HG03108 (cell line): ENCODE results near the gene PSAT1.

Source experiments
- ATAC-seq: cut with Tn5 transposase; IDR thresholded peaks from one replicate; pipeline ENCODE4 v1.9.1; 2021; ENCODE audit warnings: moderate library complexity; ENCODE audit not compliant: unreplicated experiment

Gene PSAT1

GRCh38 chr9:78292716-78293497 is 4.0 kb upstream of the PSAT1 start:
- no peak for ATAC-seq

- no peak for ATAC-seq
Measured at GRCh38 chr9:78294290-78295176, 2.4 kb upstream of the PSAT1 start.

GRCh38 chr9:78295177-78295575 is 1.7 kb upstream of the PSAT1 start:
- ATAC-seq = no peak

- no peak for ATAC-seq
Measured at GRCh38 chr9:78295731-78296130, 1.2 kb upstream of the PSAT1 start.

GRCh38 chr9:78296201-78296892 is 578 bp upstream of the PSAT1 start:
- ATAC-seq = no peak

- peak; percentile 46 for ATAC-seq
Measured at GRCh38 chr9:78297672-78297961, 692 bp downstream of the PSAT1 start.

- ATAC-seq = no peak
Measured at GRCh38 chr9:78298046-78298765, 1.3 kb downstream of the PSAT1 start.

GRCh38 chr9:78300209-78300608 is 3.3 kb downstream of the PSAT1 start:
- ATAC-seq = no peak

GRCh38 chr9:78301466-78301865 is 4.5 kb downstream of the PSAT1 start:
- ATAC-seq = no peak

- ATAC-seq = no peak
Measured at GRCh38 chr9:78303377-78304062, 6.6 kb downstream of the PSAT1 start.

- ATAC-seq = no peak
Measured at GRCh38 chr9:78304357-78304756, 7.4 kb downstream of the PSAT1 start.

- ATAC-seq = no peak
Measured at GRCh38 chr9:78306222-78307076, 9.5 kb downstream of the PSAT1 start.

GRCh38 chr9:78307360-78307759 is 10.4 kb downstream of the PSAT1 start:
- ATAC-seq = no peak

- no peak for ATAC-seq
Measured at GRCh38 chr9:78309066-78309465, 12.1 kb downstream of the PSAT1 start.

- ATAC-seq = no peak
Measured at GRCh38 chr9:78311075-78311474, 14.2 kb downstream of the PSAT1 start.

GRCh38 chr9:78311886-78312524 is 15.1 kb downstream of the PSAT1 start:
- no peak for ATAC-seq

GRCh38 chr9:78314550-78314949 is 17.6 kb downstream of the PSAT1 start:
- ATAC-seq = no peak

GRCh38 chr9:78314953-78315870 is 18.3 kb downstream of the PSAT1 start:
- ATAC-seq = no peak
